ENCODE results near the gene SLC4A1AP.
A peak's percentile ranks its signal among the peaks of the same experiment; 100 is the strongest.

The SLC4A1AP gene

DNA sequence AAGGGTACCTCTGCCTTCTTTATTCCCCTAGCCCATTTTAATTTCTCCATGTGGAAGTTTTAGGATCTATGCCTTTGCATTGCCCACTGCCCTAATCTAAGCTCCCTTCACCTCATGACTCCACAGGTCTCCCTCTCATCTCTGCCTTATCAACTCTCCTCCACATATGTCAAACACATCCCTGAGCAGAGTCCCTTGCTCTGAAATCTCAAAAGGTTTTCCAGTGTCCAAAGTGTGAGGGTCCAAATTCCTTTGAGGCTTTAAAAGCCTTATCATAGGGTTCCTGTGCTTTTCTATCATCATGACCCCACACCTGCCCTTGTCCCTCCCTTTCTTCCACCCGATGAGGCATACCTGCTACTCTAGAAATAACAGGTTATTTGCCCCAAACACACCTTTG lies 38.6 kb downstream of the SLC4A1AP start:
- DNase-seq (ENCODE audit: low read depth in 2 of 2): no peak

DNA sequence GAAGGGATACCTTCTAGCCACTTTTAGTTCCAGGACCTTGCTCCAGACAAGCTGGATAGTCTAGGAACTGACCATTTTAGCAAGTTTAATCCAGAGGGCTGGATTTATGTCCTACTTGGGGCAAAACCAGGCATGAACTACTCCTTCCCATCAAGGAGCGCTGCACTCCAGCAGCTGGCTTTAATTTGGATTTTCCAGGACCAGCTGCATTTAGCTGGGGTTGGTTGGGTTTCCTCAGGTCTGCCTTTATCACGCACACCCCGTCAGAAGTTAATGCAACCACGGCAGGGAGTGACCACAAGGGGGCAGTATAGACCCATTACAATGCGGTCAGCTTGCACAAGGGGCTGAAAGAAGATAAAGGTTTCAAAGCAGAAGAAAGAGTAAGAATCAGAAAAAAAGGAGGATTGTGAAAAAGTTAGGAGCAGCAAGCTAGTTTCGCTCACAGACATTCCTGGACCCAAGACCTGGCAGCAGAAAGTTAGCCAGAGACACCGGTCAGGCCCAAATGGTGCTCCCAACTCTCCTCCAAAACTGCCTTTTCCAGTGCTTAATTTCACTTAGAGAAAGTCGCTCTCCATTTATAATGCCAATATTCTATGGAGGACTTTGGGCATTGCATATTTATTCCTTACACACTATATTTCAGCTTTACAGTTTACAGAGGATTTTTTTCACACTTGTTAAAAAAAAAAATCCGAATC lies 40.1 kb downstream of the SLC4A1AP start:
- peak; percentile 62 to 63 for DNase-seq (ENCODE audit: low read depth in 2 of 2)

DNA sequence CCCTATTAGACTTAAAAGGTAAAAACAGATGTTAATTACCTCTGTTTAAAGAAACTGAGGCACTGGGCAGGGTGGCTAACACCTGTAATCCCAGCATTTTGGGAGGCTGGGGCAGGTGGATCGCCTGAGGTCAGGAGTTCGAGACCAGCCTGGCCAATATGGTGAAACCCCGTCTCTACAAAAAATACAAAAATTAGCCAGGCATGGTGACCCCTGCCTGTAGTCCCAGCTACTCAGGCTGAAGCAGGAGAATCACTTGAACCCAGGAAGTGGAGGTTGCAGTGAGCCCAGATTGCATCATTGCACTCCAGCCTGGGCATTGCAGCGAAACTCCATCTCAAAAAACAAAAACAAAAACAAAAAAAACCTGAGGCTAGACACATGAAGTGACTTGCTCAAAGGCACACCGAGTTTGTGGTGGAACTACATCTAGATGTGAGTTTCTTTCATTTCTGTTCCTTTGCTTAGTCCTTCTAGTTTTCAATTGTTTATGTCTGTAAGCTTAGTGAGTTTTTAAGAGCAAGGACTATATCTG lies 40.7 kb downstream of the SLC4A1AP start:
- DNase-seq (ENCODE audit: low read depth in 2 of 2): no peak

DNA sequence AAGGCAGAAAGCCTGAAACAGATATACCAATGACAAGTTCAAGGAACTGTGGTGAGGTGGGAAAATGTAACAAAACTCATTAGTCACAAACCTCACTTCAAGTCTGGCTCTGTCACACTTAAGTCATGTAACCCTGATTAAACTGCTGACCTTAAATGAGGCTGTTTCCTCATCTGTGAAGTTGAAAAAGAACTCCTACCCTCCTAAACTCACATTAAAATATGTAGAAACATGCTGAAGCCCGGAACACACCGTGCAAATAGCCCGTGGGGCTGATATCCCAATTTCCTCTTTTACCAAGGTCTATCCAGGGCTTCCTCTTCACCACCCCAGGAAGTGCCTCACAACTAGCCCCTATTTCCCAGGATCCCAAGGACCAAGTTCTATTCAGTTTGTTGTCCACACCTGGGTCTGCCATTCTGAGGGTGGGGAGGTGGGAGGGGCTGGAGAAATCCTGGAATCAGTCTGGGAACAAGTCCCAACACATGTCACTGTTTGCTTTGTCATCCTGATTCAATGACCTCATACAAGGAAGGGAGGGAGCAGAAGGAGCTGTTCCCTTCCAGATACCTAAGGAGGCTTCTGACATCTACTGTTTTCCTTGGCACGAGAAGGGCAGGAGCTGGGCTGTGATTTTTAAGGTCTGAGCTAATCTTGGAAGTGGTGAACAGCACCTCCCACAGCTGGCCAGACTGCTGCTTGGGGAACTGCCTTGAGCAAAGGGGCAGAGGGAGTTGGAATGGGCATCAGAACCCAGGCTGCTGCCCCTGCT lies 42.3 kb downstream of the SLC4A1AP start:
- DNase-seq (ENCODE audit: low read depth in 2 of 2): no peak

DNA sequence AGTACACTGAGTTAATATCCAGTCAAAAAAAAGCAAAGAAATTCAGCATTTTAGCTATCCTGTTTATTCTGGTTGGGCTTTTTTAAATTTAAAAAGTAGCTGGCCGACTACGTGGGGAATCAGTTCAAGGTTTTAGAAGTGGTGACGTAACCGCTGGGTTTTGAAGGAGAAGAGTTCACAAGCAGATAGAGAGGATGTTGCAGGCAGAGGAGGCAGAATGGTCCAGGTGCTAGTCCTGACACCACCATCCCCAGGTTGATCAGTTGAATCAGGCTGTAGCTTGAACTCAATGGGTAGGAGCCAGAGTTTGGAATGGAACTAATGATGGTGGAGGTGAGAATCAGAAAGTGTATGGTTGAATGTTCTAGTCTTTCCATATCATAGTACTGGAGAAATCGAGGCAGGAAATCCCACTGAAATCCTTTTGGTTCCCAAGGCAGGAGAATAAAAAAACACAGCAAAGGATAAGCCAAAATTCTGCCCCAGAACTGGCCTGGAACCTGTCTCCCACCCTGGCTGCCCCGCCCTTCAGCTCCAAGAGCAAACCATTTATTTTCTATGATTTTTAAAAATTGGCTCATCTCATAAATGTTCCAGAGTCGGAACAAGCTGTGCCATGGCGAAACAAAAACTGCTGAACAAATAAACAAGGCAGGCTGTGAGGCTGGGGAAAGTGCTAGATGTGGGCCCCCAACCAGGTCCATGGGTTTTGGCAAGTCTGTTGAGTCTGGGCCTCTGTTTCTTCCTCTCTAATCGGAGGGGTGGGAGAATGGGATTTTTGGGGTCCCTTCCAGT lies 44.0 kb downstream of the SLC4A1AP start:
- DNase-seq (ENCODE audit: low read depth in 2 of 2): no peak

DNA sequence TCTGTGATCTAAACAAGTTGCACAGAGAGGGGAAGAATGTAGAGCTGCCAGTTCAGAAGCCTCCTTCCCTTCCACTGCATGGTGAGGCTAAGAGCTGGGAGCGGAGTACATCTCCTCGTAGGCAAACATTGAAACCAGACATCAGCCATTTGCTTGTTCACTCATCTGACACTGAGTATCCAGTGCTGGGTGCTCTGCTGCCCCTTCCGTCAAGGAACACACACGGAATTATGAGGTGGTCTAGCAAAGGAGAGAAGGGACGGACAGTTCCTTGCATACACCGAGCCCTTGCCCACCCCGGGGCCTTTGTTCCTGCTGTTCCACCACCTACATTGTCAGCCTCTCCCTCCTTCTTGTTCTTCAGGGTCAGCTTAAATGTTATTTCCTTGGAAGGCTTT lies 44.6 kb downstream of the SLC4A1AP start:
- DNase-seq (ENCODE audit: low read depth in 2 of 2): no peak

DNA sequence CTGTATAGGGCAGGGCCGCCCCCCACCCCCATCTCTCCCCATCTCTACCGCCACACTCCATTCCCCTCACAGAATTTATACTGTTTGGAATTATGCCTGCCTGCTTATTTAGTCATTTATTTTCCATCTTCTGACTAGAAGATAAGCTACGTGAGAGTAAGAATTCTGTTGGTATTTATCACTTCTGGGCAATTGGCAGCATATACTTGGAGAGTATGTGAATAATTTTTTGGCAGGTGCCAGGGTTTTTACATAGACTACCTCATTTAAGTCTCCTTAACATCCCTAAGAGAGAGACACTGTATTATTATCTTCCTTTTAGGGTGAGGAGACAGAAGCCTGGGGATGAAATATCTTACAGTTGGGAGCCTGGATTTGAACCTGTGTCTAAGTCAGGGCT lies 45.0 kb downstream of the SLC4A1AP start:
- no peak for DNase-seq (ENCODE audit: low read depth in 2 of 2)

DNA sequence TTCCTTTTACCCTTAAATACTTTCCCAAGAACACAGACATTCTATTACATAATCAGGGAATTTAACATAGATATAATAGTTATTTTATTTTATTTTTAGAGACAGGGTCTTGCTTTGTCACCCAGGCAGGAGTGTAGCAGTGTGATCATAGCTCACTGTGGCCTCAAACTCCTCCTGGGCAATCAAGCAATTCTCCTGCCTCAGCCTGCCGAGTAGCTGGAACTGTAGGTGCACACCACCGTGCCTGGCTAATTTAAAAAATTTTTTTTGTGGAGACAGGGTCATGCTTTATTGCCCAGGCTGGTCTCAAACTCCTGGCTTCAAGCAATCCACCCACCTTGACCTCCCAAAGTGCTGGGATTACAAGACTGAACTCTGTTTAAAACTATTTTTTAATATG lies 45.6 kb downstream of the SLC4A1AP start:
- DNase-seq (ENCODE audit: low read depth in 2 of 2): no peak

DNA sequence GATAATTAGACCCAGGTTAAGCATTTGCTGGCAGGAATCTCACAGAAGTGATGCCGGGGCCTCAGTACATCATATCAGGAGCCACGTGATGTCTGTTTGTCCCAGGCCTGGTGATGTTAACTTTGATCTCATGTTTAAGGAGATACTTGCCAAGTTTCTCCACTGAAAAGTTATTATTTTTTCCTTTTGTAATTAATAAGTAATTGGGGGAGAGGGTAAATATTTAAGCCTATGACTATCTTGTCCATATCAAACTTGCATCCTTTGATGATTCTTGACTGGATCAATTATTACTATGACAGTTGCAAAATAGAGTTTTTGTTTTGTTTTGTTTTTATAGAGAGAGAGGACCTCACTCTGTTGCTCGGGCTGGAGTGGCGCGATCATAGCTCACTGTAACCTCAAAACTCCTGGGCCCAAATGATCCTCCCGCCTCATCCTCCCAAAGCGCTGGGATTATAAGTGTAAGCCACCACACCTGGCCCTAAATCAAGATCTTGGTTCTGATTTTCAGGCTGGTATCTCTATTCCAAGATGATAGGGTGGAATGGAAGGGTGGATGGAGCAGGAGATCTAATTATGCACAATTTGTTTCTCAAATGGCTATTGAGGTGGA lies 46.4 kb downstream of the SLC4A1AP start:
- DNase-seq (ENCODE audit: low read depth in 2 of 2): no peak

DNA sequence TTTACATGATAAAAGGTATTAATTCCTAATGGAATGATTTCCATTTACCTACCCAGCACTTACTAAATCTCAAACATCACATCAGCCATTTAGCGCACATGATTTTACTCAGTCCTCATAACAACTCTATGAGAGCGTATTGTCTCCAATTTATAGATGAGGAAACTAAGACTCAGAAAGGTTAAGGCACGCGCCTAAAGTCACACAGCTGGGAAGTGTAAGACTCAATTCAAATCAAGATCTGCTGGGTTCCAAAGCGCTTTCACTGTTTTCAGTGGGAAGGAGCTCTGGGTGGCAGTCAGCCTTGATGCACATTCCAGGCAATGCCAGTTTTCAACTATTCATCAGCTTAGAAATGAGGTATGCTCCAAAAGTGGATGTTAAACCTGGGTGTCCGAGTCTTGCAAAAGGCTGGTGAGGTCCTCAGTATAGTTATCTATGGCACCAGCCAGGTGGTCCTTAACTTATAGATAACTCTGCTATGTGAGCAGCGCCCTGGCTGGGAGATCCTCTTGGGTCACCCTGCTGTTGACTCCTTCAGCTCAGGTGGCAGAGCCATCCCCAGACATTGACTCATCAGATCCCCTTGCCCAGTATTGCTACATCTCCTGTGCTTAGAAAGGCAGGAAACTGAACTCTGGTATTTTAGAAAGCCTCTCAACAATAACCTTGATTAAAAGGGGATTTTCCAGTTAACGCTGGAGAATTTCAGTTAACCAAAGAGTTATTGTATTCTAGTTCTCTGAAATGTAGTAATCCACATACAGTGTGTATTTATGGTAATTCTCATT lies 47.1 kb downstream of the SLC4A1AP start:
- no peak for DNase-seq (ENCODE audit: low read depth in 2 of 2)

DNA sequence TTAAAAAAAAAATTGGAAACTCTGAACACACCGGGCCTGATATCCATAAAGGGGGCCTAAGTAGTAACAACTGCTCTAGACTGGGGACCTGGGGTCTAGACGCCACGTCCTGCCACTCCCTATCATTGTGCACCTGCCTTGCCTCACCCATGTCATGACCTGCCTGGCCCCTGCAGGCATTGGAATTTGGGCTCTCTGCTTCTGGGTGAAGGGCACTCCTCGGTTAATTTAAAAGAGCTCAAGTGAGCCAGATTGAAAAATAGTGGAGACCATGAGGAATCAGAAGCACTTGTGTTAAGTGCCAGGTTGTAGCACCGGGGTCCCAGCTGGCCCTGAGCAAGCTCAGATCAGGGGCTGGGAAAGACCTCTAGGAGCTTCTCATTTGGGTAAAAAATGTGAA lies 48.1 kb downstream of the SLC4A1AP start:
- DNase-seq (ENCODE audit: low read depth in 2 of 2): no peak

DNA sequence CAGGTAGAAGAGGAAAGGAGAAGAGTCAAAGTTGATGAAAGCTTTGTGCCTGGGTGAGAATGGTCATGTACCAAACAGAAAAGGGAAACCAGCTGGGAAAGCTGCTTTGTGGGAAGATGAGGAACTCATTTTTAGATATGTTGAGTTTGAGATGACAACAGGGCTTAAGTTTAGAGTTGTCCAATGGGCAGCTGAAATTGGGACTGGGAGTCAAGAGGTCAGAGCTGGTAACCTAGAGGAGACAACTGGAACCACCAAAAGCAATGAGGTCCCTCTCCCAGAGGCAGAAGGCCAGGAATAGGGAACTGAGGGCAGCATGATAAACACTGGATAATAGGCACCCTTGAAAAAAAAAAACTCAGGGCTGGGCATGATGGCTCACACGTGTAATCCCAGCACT lies 48.8 kb downstream of the SLC4A1AP start:
- no peak for DNase-seq (ENCODE audit: low read depth in 2 of 2)

DNA sequence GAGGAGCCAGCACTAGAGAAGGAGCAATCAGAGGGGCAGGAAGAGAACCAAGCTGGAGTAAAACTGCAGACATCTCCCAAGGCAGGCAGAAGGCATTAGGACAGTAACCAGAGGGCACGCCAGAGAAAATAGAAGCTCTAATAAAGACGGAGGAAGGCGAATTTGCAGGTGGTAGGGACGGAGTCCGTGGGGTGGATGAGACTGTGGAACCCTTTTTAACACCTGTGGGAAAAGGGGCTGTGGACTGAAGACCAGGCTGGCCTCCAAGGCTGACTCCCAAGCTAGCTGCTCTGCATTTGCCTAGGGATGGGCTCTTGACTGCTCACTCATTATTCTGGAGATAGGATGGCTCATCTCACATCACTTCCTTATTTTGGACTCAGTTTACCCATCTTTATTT lies 49.5 kb downstream of the SLC4A1AP start:
- DNase-seq (ENCODE audit: low read depth in 2 of 2): no peak

DNA sequence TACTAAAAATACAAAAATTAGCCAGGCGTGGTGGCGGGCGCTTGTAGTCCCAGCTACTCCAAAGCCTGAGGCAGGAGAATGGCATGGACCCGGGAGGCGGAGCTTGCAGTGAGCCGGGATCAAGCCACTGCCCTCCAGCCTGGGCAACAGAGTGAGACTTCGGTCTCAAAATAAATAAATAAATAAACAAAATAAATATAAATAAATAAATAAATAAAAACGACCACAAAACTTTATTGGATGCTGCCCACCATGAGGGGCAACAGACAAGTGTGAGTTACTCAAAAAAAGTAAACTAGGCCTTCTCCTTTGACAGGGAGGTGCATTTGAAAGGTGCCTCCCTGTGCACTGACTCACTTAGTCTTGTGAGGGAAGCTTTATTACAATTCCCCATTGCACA lies 50.4 kb downstream of the SLC4A1AP start:
- DNase-seq (ENCODE audit: low read depth in 2 of 2): no peak

DNA sequence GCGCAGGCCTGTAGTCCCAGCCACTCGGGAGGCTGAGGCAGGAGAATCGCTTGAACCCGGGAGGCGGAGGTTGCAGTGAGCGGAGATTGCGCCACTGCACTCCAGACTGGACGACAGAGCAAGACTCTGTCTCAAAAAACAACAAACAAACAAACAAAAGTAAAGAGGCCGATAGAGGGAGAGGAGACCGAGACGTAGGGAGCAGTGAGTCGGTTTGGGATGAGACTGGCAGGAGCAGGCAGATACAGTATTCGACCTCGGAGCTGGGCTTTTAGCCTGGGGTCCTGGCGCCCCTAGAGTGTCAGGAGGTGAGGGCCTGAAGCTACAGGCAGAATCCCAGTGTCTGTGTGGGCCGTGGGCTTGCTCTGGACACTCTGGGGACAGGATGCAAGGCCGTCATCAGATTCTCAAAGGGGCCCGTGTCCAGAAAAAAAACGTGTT lies 51.2 kb downstream of the SLC4A1AP start:
- no peak for DNase-seq (ENCODE audit: low read depth in 2 of 2)

DNA sequence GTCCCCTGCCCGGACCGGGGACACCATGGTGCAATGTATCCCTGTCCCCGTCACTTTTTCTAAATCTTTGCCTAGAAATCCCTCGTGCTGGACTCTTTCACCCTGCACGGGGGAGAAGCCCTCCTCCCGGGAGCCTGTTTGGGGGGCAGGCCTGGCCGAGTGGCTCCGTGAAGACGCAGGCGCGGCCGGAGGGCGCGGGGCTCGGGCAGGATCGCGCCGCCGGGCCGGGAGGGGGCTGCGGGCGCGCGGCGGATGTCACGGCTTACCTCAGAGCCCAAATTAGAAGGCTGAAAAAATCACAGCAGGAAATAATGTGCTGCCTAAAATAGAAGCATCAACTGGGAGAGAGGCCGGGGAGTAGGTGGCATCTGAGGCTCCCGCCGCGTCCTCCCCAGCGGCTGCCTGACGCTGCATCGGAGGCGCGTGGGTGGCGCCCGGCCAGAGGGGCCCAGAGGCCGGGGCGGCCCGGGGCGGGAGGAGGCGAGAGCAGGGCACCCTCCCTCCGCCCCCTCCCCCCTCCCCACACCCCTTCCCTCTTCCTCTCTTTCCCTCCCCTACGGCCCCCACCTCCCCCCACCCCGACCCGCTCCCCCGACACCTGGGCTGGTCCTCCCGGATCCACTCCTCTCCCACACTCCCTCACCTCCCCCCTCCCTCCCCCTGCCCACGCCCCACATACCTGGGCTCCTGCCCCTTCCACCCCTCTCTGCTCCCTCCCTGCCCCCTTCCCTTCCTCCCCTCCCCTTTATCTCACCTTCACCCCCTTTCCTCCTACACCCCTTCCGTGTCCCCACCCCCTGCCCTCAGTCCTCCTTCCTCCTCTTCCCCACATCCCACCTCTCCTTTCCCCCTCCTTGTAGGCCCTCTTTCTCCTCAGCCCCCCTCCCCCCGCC lies 51.9 kb downstream of the SLC4A1AP start:
- DNase-seq (ENCODE audit: low read depth in 2 of 2): no peak

DNA sequence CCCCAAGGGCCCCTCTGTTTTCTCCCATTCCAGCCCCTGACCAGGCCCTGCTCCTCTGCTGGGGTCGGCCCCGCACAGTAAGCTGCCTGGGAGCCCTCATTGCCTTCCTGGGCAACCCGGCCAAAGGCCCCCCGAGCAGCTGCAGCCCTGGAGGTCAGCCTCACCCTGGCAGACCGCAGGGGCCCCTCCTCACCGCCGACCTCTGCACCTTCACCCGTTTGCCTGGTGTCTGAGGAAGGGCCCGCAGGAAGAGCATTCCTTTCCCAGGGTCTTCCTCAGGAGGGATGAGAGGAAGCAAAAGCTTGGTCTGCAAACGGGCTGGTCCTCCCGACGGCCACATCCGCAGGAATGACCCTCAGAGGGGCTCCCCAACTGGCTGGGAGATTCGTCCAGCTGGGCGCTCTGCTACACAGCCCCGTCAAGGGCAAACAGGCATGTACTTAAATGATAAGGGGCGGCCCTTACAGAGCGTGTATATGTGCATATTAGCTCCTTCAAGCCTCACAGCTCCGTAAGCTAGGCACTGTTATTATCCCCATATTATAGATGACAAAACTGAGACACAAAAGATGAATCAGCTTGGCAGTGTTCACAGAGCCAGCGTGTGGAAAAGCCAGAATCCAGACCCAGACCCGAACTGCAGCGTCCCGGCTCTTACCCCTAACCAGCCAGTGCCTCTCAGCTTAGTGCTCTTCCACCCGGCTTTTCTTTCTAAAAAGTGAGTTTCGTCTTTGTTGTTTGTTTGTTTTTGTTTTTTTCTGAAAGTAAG lies 52.8 kb downstream of the SLC4A1AP start:
- no peak for DNase-seq (ENCODE audit: low read depth in 2 of 2)

DNA sequence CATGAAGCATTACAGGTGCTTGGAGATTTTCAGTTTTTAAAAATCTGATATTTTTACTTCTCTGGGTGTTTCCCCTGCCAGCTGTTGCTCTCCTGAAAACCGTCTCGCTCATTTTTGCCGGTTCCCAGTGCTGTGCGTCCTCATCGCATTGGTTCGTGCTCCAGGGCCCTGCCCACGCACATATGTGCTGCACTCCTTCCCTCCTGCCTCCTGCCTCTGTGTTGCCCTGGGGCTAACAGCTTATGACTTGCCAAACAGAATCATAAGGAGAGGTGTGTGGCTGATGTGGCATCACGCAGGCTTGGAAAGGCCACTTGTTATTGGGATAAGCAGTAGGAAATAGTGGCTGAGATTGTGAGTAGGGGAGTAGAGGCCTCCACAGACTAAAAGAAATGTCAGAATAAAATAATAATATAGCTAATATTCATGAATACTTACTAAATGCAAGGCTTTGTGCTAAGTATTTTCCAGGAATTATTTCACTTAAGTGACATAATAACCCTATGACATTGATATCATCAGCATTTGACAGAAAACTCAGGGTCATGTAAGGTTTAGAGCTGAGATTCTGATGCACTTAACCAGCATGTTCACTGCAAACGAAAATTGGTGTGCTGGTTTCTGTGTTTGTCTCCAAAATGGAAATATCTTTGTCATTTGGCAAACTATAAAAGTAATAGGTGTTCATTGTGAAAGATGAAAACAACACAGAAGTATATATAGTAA lies 53.5 kb downstream of the SLC4A1AP start:
- DNase-seq (ENCODE audit: low read depth in 2 of 2): no peak

Data from stimulated activated CD8-positive, alpha-beta memory T cell treated with anti-CD3 and anti-CD28 coated beads, Interleukin-2, amount 100 ng/mL, for 1 hour (primary cell).